ENCODE data around the gene KDM4B. TPM values are rescaled to one million over a fixed set of nuclear protein-coding genes. Genes with fewer than 3 reads are reported as not detected.

Gene KDM4B
- total and polyA plus RNA-seq, 2 of the 8 experiments (the other 6 are each of a cell fraction or from before 2014, with no cell fraction given) = 12.0 to 31.9 TPM

GRCh38 chr19:5036698-5037563 lies 68.0 kb downstream of the KDM4B start:
- POLR2A ChIA-PET (ENCODE audit: partially characterized antibody) = interaction anchor here (0.6 kb wide), 1 partner anchor 48 kb away, joined by 3 read pairs; no protein-coding TSS in a partner anchor
- Histone ChIP-seq H3K9ac (replicated peaks in 1 of 4; ENCODE audit: extremely low read depth in 1 of 4, low read depth in 3 of 4, low read length in 3 of 4) (no peak overlapping the region), H3K36me3 (ENCODE audit: control insufficient read depth in 2 of 4, insufficient read depth in 4 of 4, low read length in 3 of 4) (peaks cover 5 to 25% (median 11%) of the 10 kb centered on the region in 4 experiments; a peak in 6 of 8 replicates), H3K9me3 (ENCODE audit: insufficient read depth in 2 of 2, low read depth in 1 of 2, low read length in 1 of 2) (no peaks in the 10 kb centered on the region), H2AK5ac (ENCODE audit: low read depth, low read length) (no peak overlapping the region), H3K27me3 (replicated peaks in 1 of 4; ENCODE audit: control insufficient read depth in 3 of 4, extremely low read depth in 1 of 4, insufficient read depth in 3 of 4, low read length in 3 of 4) (no peaks in the 10 kb centered on the region), H3K27ac (ENCODE audit: low read depth, low read length) (no peak overlapping the region), H3K23me2 (ENCODE audit: low read depth, low read length) (no peaks in the 10 kb centered on the region), H2BK120ac (replicated peaks; ENCODE audit: low read depth, low read length) (no peak overlapping the region), H3K14ac (ENCODE audit: insufficient read length) (no peak overlapping the region), H3K79me1 (ENCODE audit: low read depth, low read length) (peaks cover 2% of the 10 kb centered on the region; the same call in 1 of the 2 replicates), H2BK20ac (ENCODE audit: low read length) (no peak overlapping the region), H3K4me3 (ENCODE audit: extremely low read depth in 1 of 4, insufficient read depth in 2 of 4, low read depth in 3 of 4, low read length in 4 of 4) (no peak overlapping the region), H2AFZ (ENCODE audit: low read length) (no peak overlapping the region), H3K4me1 (replicated peaks in 1 of 4; ENCODE audit: control insufficient read depth in 3 of 4, insufficient read depth in 4 of 4, low read length in 3 of 4) (no peaks in the 10 kb centered on the region), H4K91ac (replicated peaks; ENCODE audit: insufficient read length, low read length) (no peak overlapping the region), H3K4me2 (ENCODE audit: insufficient read depth in 1 of 2, low read depth in 2 of 2, low read length in 2 of 2) (no peak overlapping the region), H2BK5ac (ENCODE audit: low read depth, low read length) (no peak overlapping the region), H3K23ac (ENCODE audit: insufficient read length) (no peak overlapping the region), H3K4ac (replicated peaks; ENCODE audit: insufficient read length, low read depth, low read length) (no peak overlapping the region), H3K56ac (replicated peaks; ENCODE audit: insufficient read length, low read depth, low read length) (no peak overlapping the region), H3K79me2 (ENCODE audit: control insufficient read depth in 1 of 2, insufficient read depth in 2 of 2, low read length in 2 of 2) (peaks cover 0 to 2% of the 10 kb centered on the region in 2 experiments; a peak in 1 of 4 replicates), H4K8ac (ENCODE audit: extremely low read depth, insufficient read depth, low read length) (no peak overlapping the region), H4K5ac (ENCODE audit: insufficient read length, low read depth, low read length) (no peak overlapping the region), H2BK15ac (ENCODE audit: low read length) (no peak overlapping the region), H4K20me1 (replicated peaks in 1 of 2; ENCODE audit: control insufficient read depth in 1 of 2, insufficient read depth in 2 of 2, low read length in 2 of 2) (peaks cover 0 to 15% of the 10 kb centered on the region in 2 experiments), H2BK12ac (ENCODE audit: low read depth, low read length) (no peak overlapping the region), H3K18ac (ENCODE audit: extremely low read depth, low read length) (no peak overlapping the region)
- FAIRE-seq (no peak), DNase-seq (ENCODE audit: low read depth in 1 of 2, low spot score in 2 of 2) (no peak)
- WGBS, 2 experiments (ENCODE audit: extremely low coverage in 1 of 2, insufficient coverage in 1 of 2, insufficient read length in 1 of 2, insufficient replicate concordance in 2 of 2, low coverage in 1 of 2, low lambda C conversion rate in 2 of 2, missing lambda C conversion rate in 1 of 2) = 90% methylated on average over 36 of the region's 36 CpGs; no CpG with 5 or more reads in 1 of the 2 experiments
- TF ChIP-seq CTBP2 (IDR thresholded peaks at IDR 0.05; ENCODE audit: borderline replicate concordance, insufficient read depth, insufficient read length, low read length) (no peak), KDM4A (IDR thresholded peaks at IDR 0.05; ENCODE audit: low read depth, low read length, severe bottlenecking) (peak; percentile 4)
- CTCF ChIA-PET (ENCODE audit: partially characterized antibody) = interaction anchor here (0.5 to 6.0 kb wide), 16 partner anchors 10 to 555 kb away, joined by 3 to 68 read pairs (median 4); no protein-coding TSS in a partner anchor
